Mesendoderm (in vitro differentiated cells): ENCODE data around the gene FKBP15.
"Not testable (repeated sequence)": the region's sequence is repeated elsewhere in the genome, so short reads cannot be mapped to it uniquely, and the experiment has no call there.

Experiments used
- DNase-seq: peaks from one replicate; pipeline ENCODE4 v3.0.0; 2013
- H2AK5ac ChIP-seq: 2 replicates; pipeline ENCODE4 v1.6.1; 2013; ENCODE audit warnings: low read length, inconsistent platforms
- H2BK120ac ChIP-seq: 2 replicates; pipeline ENCODE4 v1.6.1; 2013; ENCODE audit warnings: low read depth, mild to moderate bottlenecking, low read length, moderate library complexity, mixed read lengths
- H2BK15ac ChIP-seq: replicated peaks from 2 replicates; pipeline ENCODE4 v1.6.1; 2013; ENCODE audit warnings: low read depth, mild to moderate bottlenecking, moderate library complexity
- H2BK5ac ChIP-seq: 2 replicates; pipeline ENCODE4 v1.6.1; 2013; ENCODE audit warnings: low read length, inconsistent platforms
- H3K18ac ChIP-seq: 2 replicates; pipeline ENCODE4 v1.6.1; 2013; ENCODE audit warnings: mild to moderate bottlenecking, low read length, mixed read lengths
- H3K23ac ChIP-seq: one replicate; pipeline ENCODE4 v1.6.1; 2013; ENCODE audit warnings: low read length
- H3K27ac ChIP-seq: 2 replicates; pipeline ENCODE4 v1.5.1; 2013; ENCODE audit warnings: low read depth, mild to moderate bottlenecking, inconsistent platforms, low read length, moderate library complexity
- H3K27me3 ChIP-seq: 2 replicates; pipeline ENCODE4 v1.6.1; 2013; ENCODE audit warnings: low read length, control low read depth, mild to moderate bottlenecking, inconsistent platforms; ENCODE audit not compliant: insufficient read depth, poor library complexity
- H3K36me3 ChIP-seq: 2 replicates; pipeline ENCODE4 v1.6.1; 2013; ENCODE audit warnings: low read length, inconsistent platforms; ENCODE audit not compliant: control insufficient read depth, insufficient read depth
- H3K4ac ChIP-seq: one replicate; pipeline ENCODE4 v1.6.1; 2013; ENCODE audit warnings: low read depth, mild to moderate bottlenecking, low read length, moderate library complexity
- H3K4me1 ChIP-seq: 2 replicates; pipeline ENCODE4 v1.6.1; 2013; ENCODE audit warnings: low read depth, low read length, inconsistent platforms; ENCODE audit not compliant: control insufficient read depth
- H3K4me2 ChIP-seq: 2 replicates; pipeline ENCODE4 v1.6.1; 2013; ENCODE audit warnings: low read length
- H3K4me3 ChIP-seq: 2 replicates; pipeline ENCODE4 v1.5.1; 2013; ENCODE audit warnings: mild to moderate bottlenecking, low read length
- H3K56ac ChIP-seq: one replicate; pipeline ENCODE4 v1.6.1; 2013; ENCODE audit warnings: low read length
- H3K79me1 ChIP-seq: 2 replicates; pipeline ENCODE4 v1.6.1; 2013; ENCODE audit warnings: low read length, inconsistent platforms
- H3K79me2 ChIP-seq: 2 replicates; pipeline ENCODE4 v1.6.1; 2013; ENCODE audit warnings: mild to moderate bottlenecking, low read length; ENCODE audit not compliant: control insufficient read depth, insufficient read depth
- H3K9ac ChIP-seq: 2 replicates; pipeline ENCODE4 v1.6.1; 2013; ENCODE audit warnings: low read length, inconsistent platforms
- H4K5ac ChIP-seq: one replicate; pipeline ENCODE4 v1.6.1; 2013; ENCODE audit warnings: low read length
- H4K8ac ChIP-seq: one replicate; pipeline ENCODE4 v1.6.1; 2013; ENCODE audit warnings: low read depth, mild to moderate bottlenecking, control low read depth, low read length, moderate library complexity
- WGBS: extraction: QIAGEN DNeasy Blood & Tissue Kit; methylation state at CpG from one replicate; pipeline ENCODE4 v1.1.7; 2013; ENCODE audit warnings: low lambda C conversion rate, missing lambda C conversion rate; ENCODE audit not compliant: insufficient coverage; ENCODE audit errors: extremely low coverage; 5-methylcytosine and 5-hydroxymethylcytosine counted together

The FKBP15 gene

GRCh38 chr9:113151696-113152630 lies 69.1 kb downstream of the FKBP15 start:
- Histone ChIP-seq H2BK120ac (no peak overlapping the region), H3K27me3 (peaks cover 2% of the 10 kb centered on the region), H3K4me3 (no peak overlapping the region), H3K4me2 (peak overlapping the region; percentile 53), H2BK5ac (no peak overlapping the region), H3K56ac (peak overlapping the region; percentile 85), H3K79me2 (no peaks in the 10 kb centered on the region), H3K9ac (peak overlapping the region; percentile 49), H4K8ac (no peak overlapping the region), H2AK5ac (no peak overlapping the region), H3K79me1 (no peaks in the 10 kb centered on the region), H4K5ac (no peak overlapping the region), H3K27ac (no peak overlapping the region), H3K23ac (no peak overlapping the region), H3K4ac (no peak overlapping the region), H2BK15ac (no peak overlapping the region), H3K4me1 (peaks cover 8% of the 10 kb centered on the region), H3K36me3 (no peaks in the 10 kb centered on the region), H3K18ac (no peak overlapping the region)
- DNase-seq, result no peak
- WGBS, result no CpG with 5 or more reads among the region's 11 CpGs

- no peak within 1 kb of the TSS for H4K8ac ChIP-seq
- H3K79me1 ChIP-seq, result no peaks in the 10 kb centered on the region
- H3K79me2 ChIP-seq, result no peaks in the 10 kb centered on the region
- H4K5ac ChIP-seq, result no peak within 1 kb of the TSS
- WGBS, result no CpG with 5 or more reads among the region's 87 CpGs
- H2BK5ac ChIP-seq, result no peak within 1 kb of the TSS
- no peak within 1 kb of the TSS for H2AK5ac ChIP-seq
- peak within 1 kb of the TSS; percentile 49 for H3K9ac ChIP-seq
- H2BK15ac ChIP-seq, result no peak within 1 kb of the TSS
- H3K4me1 ChIP-seq, result peaks cover 2% of the 10 kb centered on the region
- peak within 1 kb of the TSS; percentile 30 for H3K4me3 ChIP-seq
- DNase-seq, result peak; percentile 93
- H3K4me2 ChIP-seq, result peak within 1 kb of the TSS; percentile 53
- no peak within 1 kb of the TSS for H2BK120ac ChIP-seq
- H3K27me3 ChIP-seq, result peaks cover 2% of the 10 kb centered on the region
- no peak within 1 kb of the TSS for H3K23ac ChIP-seq
- H3K27ac ChIP-seq, result no peak within 1 kb of the TSS
- no peak within 1 kb of the TSS for H3K18ac ChIP-seq
- no peak within 1 kb of the TSS for H3K4ac ChIP-seq
- no peaks in the 10 kb centered on the region for H3K36me3 ChIP-seq
- peak within 1 kb of the TSS; percentile 85 for H3K56ac ChIP-seq
These were observed 70.1 kb downstream of the FKBP15 start, which contains the start of gene SLC31A2 for GRCh38 chr9:113150670-113151611. SLC31A2 (plus strand) TSS chr9:113151007; CDS start chr9:113151075, 68 bp downstream.

- H4K8ac ChIP-seq, H2BK5ac ChIP-seq, H3K4me1 ChIP-seq, H2BK120ac ChIP-seq, H3K56ac ChIP-seq, H3K4me2 ChIP-seq, H3K9ac ChIP-seq, H3K4ac ChIP-seq, H3K27ac ChIP-seq, H3K4me3 ChIP-seq, H3K79me2 ChIP-seq, H3K18ac ChIP-seq, H3K79me1 ChIP-seq, H3K36me3 ChIP-seq, H4K5ac ChIP-seq, H3K23ac ChIP-seq, DNase-seq, H2BK15ac ChIP-seq, H3K27me3 ChIP-seq, H2AK5ac ChIP-seq: not testable (repeated sequence)
- no CpG with 5 or more reads among the region's 10 CpGs for WGBS
These were observed 71.5 kb downstream of the FKBP15 start for GRCh38 chr9:113149561-113149960.

- no peak overlapping the region for H3K4me3 ChIP-seq
- no peak overlapping the region for H2BK15ac ChIP-seq
- no peak overlapping the region for H3K23ac ChIP-seq
- no peak overlapping the region for H3K27ac ChIP-seq
- no peak overlapping the region for H4K8ac ChIP-seq
- no peak overlapping the region for H3K4me2 ChIP-seq
- no peak overlapping the region for H3K56ac ChIP-seq
- no CpG with 5 or more reads among the region's 8 CpGs for whole genome bisulfite sequencing
- no peak overlapping the region for H2BK5ac ChIP-seq
- H2AK5ac ChIP-seq, result no peak overlapping the region
- H3K36me3 ChIP-seq, result no peaks in the 10 kb centered on the region
- no peak for DNase-seq
- no peaks in the 10 kb centered on the region for H3K79me2 ChIP-seq
- H3K9ac ChIP-seq, result no peak overlapping the region
- H3K18ac ChIP-seq, result no peak overlapping the region
- no peak overlapping the region for H4K5ac ChIP-seq
- peaks cover 2% of the 10 kb centered on the region for H3K27me3 ChIP-seq
- H3K4ac ChIP-seq, result no peak overlapping the region
- no peaks in the 10 kb centered on the region for H3K4me1 ChIP-seq
- no peaks in the 10 kb centered on the region for H3K79me1 ChIP-seq
- no peak overlapping the region for H2BK120ac ChIP-seq
These were observed 72.1 kb downstream of the FKBP15 start for GRCh38 chr9:113148781-113149510.

DNA sequence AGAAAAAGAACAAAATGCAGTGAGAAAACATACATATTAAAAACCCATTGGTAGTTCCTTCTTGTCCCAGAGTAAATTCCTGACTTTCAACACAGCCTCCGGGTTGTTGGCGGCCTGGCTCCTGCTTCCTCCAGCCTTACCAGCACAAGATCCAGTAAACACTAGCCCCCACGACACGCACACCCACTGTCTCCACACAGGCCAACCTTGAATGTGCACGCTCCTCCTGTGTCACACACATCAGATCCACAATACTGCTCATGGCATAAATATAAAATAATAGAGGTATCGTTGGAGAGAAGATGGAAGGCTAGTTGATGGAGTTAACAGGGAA lies 72.7 kb downstream of the FKBP15 start:
- no peak overlapping the region for H3K56ac ChIP-seq
- no peaks in the 10 kb centered on the region for H3K4me1 ChIP-seq
- no peaks in the 10 kb centered on the region for H3K36me3 ChIP-seq
- no peak overlapping the region for H2BK5ac ChIP-seq
- no peak overlapping the region for H2AK5ac ChIP-seq
- H3K79me2 ChIP-seq, result no peaks in the 10 kb centered on the region
- H3K79me1 ChIP-seq, result no peaks in the 10 kb centered on the region
- no peak overlapping the region for H3K27ac ChIP-seq
- no peak overlapping the region for H3K4ac ChIP-seq
- no CpG with 5 or more reads among the region's 6 CpGs for WGBS
- no peak overlapping the region for H4K5ac ChIP-seq
- H2BK120ac ChIP-seq, result no peak overlapping the region
- H3K4me3 ChIP-seq, result no peak overlapping the region
- H3K9ac ChIP-seq, result no peak overlapping the region
- no peak overlapping the region for H3K23ac ChIP-seq
- no peak overlapping the region for H2BK15ac ChIP-seq
- H4K8ac ChIP-seq, result no peak overlapping the region
- peaks cover 2% of the 10 kb centered on the region for H3K27me3 ChIP-seq
- no peak for DNase-seq
- no peak overlapping the region for H3K18ac ChIP-seq
- no peak overlapping the region for H3K4me2 ChIP-seq
